Heart left ventricle (tissue), 13 donors: ENCODE measurements around the gene VWA1.
"Not testable (repeated sequence)": the region's sequence is repeated elsewhere in the genome, so short reads cannot be mapped to it uniquely, and the experiment has no call there.

Experiments used
- POLR2A ChIP-seq, 2 donors: fragments of 450-650 bp; IDR thresholded peaks; one replicate each; pipeline ENCODE4 v1.6.1; 2017; ENCODE audit warnings: antibody characterized with exemption in 2 of 2, mild to moderate bottlenecking in 2 of 2, moderate library complexity in 2 of 2
- TF ChIP-seq, protein P1 (sequence below), 12 donors: fragments of 200-600 bp; sonication (generic) in 4 of 12; IDR thresholded peaks; one replicate each; pipeline versions ENCODE4 v1.5.0 to v1.8.0; 2018 to 2022; ENCODE audit warnings: antibody characterized with exemption in 12 of 12, mild to moderate bottlenecking in 5 of 12
- donor health status: ischemic (EF 13 %, LVEDD 7.1; RV severe dilation, severe dysfunction).
- donor health status: DM: no; HTN: yes; CAD: no.
- donor health status: DM: no; HTN: no; CAD: no.
- donor health status: ischemic (EF 25% LVEDD 6.9; RV normal size, moderate dysfunction).
- donor health status: ischemic (EF 25% LVEDD 5.7; RV mildly dilated, moderate dysfunction).
- donor health status: ischemic (EF 35%, LVEDD 5.7; RV mildly dilated, moderate dysfunction).
- donor health status: nonischemic (EF 11% LVEDD 7.7; RV severe dilation, severe dysfunction).
- donor health status: DM: yes; HTN: yes; CAD: no.
- donor health status: PGD.
- donor health status: ischemic (EF 29% LVEDD 5.4; RV normal size, mild dysfunction).
- donor health status: nonischemic (EF 23%, LVEDD 6.1; RV moderate dilation, normal function).

GRCh38 chr1:1402901-1403392 lies 32.5 kb upstream of the VWA1 start:
- TF ChIP-seq, protein P1, sequence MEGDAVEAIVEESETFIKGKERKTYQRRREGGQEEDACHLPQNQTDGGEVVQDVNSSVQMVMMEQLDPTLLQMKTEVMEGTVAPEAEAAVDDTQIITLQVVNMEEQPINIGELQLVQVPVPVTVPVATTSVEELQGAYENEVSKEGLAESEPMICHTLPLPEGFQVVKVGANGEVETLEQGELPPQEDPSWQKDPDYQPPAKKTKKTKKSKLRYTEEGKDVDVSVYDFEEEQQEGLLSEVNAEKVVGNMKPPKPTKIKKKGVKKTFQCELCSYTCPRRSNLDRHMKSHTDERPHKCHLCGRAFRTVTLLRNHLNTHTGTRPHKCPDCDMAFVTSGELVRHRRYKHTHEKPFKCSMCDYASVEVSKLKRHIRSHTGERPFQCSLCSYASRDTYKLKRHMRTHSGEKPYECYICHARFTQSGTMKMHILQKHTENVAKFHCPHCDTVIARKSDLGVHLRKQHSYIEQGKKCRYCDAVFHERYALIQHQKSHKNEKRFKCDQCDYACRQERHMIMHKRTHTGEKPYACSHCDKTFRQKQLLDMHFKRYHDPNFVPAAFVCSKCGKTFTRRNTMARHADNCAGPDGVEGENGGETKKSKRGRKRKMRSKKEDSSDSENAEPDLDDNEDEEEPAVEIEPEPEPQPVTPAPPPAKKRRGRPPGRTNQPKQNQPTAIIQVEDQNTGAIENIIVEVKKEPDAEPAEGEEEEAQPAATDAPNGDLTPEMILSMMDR (IDR thresholded peaks at IDR 0.05), result not testable (repeated sequence)
- TF ChIP-seq POLR2A (IDR thresholded peaks at IDR 0.05), result not testable (repeated sequence)
